ENCODE measurements around the gene SIAH2. TPM values are rescaled to one million over a fixed set of nuclear protein-coding genes. Genes with fewer than 3 reads are reported as not detected.

SIAH2 gene
- total and polyA plus RNA-seq, 9 of the 15 experiments (the other 6 are each of a cell fraction or from before 2014, with no cell fraction given) = 4.8 to 39.0 (median 29.9) TPM

DNA sequence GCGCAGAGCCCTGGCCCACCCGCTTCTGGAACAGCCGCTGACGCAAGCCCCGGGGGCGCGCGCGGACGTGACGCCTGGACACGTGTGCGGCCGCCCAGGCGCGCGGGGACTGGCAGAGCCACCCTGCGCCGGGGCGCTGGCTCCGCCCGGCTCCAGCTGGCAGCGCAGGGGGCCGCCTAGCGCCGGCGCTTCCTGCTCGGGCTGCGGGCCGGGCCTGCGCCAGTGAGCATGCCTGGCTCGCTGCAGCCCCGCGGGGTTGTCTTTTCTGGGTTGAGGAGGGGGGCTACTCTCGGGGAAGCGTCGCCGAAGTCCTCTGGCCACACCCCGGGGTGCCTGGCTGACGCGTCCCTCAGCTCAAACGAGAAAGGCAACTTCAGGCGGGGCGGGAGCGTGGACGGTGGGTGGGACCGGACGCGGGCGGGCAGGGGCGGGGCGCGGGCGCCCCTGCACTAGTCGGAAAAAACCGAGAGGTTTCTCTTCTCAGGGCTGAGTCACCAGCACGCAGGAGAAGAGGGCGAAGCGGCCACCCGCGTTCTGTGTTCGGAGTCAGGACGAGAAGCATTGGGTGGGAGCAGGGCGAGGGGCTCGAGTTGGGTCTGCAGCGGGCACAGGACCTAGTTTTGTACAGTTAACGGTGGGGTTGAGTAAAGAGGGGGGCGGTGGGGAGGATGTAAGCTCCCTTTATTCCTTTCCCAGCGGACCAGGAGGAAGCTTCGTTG lies at the start of gene SIAH2 (continued):
- TF ChIP-seq, protein P1, sequence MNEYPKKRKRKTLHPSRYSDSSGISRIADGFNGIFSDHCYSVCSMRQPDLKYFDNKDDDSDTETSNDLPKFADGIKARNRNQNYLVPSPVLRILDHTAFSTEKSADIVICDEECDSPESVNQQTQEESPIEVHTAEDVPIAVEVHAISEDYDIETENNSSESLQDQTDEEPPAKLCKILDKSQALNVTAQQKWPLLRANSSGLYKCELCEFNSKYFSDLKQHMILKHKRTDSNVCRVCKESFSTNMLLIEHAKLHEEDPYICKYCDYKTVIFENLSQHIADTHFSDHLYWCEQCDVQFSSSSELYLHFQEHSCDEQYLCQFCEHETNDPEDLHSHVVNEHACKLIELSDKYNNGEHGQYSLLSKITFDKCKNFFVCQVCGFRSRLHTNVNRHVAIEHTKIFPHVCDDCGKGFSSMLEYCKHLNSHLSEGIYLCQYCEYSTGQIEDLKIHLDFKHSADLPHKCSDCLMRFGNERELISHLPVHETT (CRISPR knock-in tag; conservative IDR thresholded peaks at IDR 0.05 in 1 of 2, IDR thresholded peaks at IDR 0.05 in 1 of 2) = no peak; a peak in 1 of 4 replicates
- TF ChIP-seq SRSF9 (IDR thresholded peaks at IDR 0.05; ENCODE audit: borderline replicate concordance, low read depth, low read length) = no peak
- TF ChIP-seq ZNF212 (CRISPR knock-in tag; IDR thresholded peaks at IDR 0.05) = no peak
- no peak; a peak in 1 of 4 replicates for TF ChIP-seq TEAD1 (CRISPR knock-in tag; IDR thresholded peaks at IDR 0.05)
- TF ChIP-seq, protein P2, sequence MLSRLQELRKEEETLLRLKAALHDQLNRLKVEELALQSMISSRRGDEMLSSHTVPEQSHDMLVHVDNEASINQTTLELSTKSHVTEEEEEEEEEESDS (CRISPR knock-in tag; IDR thresholded peaks at IDR 0.05) = no peak
- peak; percentile 85 for TF ChIP-seq SUPT5H (IDR thresholded peaks at IDR 0.05)
- TF ChIP-seq SMARCA4 (IDR thresholded peaks at IDR 0.05) = no peak
- no peak for TF ChIP-seq TSC22D4 (tag; IDR thresholded peaks at IDR 0.05)
- TF ChIP-seq SAFB2 (IDR thresholded peaks at IDR 0.05; ENCODE audit: borderline replicate concordance, low read depth, low read length, severe bottlenecking) = no peak
- TF ChIP-seq POLR2AphosphoS5 (IDR thresholded peaks at IDR 0.05; ENCODE audit: control insufficient read depth, insufficient read depth, low read depth, low read length) = peak; percentile 67
- TF ChIP-seq, protein P3, sequence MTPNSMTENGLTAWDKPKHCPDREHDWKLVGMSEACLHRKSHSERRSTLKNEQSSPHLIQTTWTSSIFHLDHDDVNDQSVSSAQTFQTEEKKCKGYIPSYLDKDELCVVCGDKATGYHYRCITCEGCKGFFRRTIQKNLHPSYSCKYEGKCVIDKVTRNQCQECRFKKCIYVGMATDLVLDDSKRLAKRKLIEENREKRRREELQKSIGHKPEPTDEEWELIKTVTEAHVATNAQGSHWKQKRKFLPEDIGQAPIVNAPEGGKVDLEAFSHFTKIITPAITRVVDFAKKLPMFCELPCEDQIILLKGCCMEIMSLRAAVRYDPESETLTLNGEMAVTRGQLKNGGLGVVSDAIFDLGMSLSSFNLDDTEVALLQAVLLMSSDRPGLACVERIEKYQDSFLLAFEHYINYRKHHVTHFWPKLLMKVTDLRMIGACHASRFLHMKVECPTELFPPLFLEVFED (CRISPR knock-in tag; conservative IDR thresholded peaks at IDR 0.05) = no peak
- TF ChIP-seq, protein P4, sequence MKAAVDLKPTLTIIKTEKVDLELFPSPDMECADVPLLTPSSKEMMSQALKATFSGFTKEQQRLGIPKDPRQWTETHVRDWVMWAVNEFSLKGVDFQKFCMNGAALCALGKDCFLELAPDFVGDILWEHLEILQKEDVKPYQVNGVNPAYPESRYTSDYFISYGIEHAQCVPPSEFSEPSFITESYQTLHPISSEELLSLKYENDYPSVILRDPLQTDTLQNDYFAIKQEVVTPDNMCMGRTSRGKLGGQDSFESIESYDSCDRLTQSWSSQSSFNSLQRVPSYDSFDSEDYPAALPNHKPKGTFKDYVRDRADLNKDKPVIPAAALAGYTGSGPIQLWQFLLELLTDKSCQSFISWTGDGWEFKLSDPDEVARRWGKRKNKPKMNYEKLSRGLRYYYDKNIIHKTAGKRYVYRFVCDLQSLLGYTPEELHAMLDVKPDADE (conservative IDR thresholded peaks at IDR 0.05; ENCODE audit: control insufficient read depth, low read depth, low read length) = 0 out of 2 replicates have a peak, but pooled peaks have one; percentile 21
- TF ChIP-seq MTA2 (IDR thresholded peaks at IDR 0.05; ENCODE audit: low read depth) = no peak
- TF ChIP-seq PHTF2 (CRISPR knock-in tag; IDR thresholded peaks at IDR 0.05) = no peak
- TF ChIP-seq, protein P5, sequence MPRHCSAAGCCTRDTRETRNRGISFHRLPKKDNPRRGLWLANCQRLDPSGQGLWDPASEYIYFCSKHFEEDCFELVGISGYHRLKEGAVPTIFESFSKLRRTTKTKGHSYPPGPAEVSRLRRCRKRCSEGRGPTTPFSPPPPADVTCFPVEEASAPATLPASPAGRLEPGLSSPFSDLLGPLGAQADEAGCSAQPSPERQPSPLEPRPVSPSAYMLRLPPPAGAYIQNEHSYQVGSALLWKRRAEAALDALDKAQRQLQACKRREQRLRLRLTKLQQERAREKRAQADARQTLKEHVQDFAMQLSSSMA (CRISPR knock-in tag; IDR thresholded peaks at IDR 0.05) = no peak
- TF ChIP-seq RFX5 (IDR thresholded peaks at IDR 0.05; ENCODE audit: low read depth, low read length) = no peak
- TF ChIP-seq ZNF143 (CRISPR knock-in tag; IDR thresholded peaks at IDR 0.05) = no peak
- TF ChIP-seq, protein P6, sequence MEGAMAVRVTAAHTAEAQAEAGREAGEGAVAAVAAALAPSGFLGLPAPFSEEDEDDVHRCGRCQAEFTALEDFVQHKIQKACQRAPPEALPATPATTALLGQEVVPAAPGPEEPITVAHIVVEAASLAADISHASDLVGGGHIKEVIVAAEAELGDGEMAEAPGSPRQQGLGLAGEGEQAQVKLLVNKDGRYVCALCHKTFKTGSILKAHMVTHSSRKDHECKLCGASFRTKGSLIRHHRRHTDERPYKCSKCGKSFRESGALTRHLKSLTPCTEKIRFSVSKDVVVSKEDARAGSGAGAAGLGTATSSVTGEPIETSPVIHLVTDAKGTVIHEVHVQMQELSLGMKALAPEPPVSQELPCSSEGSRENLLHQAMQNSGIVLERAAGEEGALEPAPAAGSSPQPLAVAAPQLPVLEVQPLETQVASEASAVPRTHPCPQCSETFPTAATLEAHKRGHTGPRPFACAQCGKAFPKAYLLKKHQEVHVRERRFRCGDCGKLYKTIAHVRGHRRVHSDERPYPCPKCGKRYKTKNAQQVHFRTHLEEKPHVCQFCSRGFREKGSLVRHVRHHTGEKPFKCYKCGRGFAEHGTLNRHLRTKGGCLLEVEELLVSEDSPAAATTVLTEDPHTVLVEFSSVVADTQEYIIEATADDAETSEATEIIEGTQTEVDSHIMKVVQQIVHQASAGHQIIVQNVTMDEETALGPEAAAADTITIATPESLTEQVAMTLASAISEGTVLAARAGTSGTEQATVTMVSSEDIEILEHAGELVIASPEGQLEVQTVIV (CRISPR knock-in tag; IDR thresholded peaks at IDR 0.05; ENCODE audit: borderline replicate concordance) = no peak
- no peak for TF ChIP-seq RAD21 (CRISPR knock-in tag; conservative IDR thresholded peaks at IDR 0.05 in 1 of 2, IDR thresholded peaks at IDR 0.05 in 1 of 2)
- TF ChIP-seq KLF10 (CRISPR knock-in tag; IDR thresholded peaks at IDR 0.05) = no peak
